CD4-positive, alpha-beta T cell treated with Interleukin-12 subunit alpha and Interleukin-12 subunit beta, for 1 hour (primary cell): Measurements from ENCODE around the gene TBC1D8.
A peak's percentile ranks its signal among the peaks of the same experiment; 100 is the strongest.
"Not testable (repeated sequence)": the region's sequence is repeated elsewhere in the genome, so short reads cannot be mapped to it uniquely, and the experiment has no call there.

ENCODE experiments used
- DNase-seq: peaks from one replicate; pipeline ENCODE4 v3.0.0-alpha.2; 2020

TBC1D8 gene

DNA sequence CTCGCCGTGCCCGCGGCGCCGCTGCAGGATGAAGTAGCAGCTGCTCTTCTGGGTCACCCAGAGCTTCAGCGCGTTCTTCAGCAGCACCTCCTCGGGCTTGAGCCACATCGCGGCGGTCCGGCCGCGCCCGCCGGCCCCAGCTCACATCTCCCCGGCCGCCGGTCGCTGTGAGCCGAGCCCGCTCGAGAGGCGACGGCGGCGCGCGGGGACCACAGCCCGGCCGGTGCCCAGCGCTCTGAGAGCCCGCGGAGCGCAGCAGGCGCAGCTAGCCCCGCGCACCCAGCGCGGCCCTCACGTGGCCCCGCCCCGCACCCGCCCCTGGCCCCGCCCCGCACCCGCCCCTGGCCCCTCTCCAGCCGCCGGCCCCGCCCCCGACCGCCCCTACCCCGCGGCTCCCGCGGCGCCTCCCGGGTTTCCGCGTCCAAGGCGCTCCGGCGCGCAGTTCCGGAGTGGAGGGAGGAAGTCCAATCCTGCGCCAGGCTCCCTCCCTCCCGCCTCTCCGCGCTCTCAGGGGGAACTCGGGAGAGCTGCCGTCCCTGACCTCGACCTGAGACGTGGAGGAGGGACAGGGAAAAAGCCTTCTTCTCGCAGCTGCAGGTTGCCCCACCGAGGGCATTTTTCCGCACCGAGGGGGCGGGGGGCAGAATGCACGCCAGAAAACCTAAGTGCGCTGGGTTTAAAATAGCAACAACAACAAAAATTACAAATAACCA, at the start of gene TBC1D8:
Gene TBC1D8 (minus strand): TSS at position 237 of the 713 bp plus-strand sequence. CDS start 129 bp downstream, at position 108.
- DNase-seq, result peak; percentile 70

DNA sequence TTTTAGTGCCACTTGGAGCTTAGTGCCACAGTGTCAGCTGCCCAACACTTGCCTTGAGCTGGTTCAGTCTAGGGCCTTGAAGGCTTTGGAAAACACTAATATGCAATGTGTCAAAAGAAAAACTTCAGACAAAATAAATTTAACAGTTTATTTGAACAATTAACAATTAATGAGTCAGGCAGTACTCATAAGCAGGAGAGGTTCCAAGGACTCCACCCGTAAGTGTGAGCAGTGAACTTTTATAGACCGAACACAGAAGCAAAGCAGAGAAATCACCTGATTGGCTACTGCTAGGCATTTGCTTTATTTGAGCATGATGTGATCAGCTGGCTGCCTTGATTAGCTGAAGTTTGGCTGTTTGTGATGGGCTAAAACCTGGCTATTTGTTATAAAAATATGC, 49.5 kb upstream of the TBC1D8 start:
- DNase-seq, result no peak

DNA sequence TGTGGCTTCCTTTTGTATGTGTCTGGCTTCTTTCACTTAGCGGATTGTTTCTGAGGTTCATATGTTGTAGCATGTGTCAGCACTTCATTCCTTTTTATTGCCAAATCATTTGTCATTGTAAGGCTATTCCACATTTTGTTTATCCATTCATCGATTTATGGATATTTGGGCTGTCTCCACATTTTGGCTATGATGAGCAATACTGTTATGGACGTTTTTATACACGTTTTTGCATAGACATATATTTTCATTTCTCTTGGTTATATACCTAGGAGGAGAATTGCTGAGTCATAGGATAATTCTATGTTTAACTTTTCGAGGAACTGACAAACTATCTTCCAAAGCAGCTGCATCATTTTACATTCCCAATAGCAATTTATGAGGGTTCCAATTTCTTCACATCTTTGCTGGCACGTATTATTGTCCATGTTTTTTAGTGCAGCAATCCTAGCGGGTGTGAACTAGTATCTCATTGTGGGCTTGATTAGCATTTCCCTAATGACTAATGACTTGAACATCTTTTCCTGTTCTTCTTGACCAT, 48.1 kb upstream of the TBC1D8 start:
- DNase-seq, result no peak

DNA sequence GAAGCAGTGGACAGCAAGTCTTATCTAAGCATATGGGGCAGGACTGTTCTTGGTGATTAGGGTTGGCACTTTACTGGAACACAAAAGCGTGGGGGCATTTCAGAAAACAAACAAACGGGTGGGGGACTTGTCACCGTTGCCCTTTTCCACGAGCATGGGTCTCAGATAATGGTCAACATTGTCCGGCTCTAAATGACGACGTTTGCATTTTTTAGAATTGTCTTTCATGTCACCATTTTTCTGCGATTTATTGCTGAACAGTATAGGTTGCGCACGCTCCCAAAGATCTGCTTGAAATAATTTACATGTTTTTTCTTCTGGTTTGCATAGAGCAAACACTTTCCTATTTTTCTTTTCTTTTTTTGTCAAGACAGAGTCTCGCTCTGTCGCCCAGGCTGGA, 46.6 kb upstream of the TBC1D8 start:
- DNase-seq, result no peak

DNA sequence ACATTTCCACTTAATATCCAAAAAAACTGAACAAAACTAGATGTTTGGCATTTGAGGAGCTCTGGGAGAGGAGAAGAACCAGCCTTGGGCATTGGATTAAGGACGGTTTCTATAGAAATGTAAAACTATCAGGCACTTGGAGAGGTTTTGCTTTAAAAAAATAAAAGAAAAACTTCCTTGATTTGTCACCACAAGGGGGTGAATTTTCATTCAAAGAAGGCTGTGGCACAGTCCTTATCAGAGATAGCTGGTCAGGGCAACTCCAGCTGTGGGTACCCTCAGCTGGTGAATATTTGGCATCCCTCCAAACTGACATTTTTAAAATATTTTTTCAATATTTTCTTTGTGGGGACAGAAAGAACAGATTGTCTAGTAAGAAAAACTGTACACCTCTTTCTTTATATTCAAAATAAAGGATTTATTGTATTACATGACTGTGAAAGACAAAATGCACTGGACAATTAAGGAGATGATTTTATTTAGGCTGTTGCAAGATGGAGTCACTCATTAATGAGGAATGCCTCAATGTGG, 46.1 kb upstream of the TBC1D8 start:
- DNase-seq, result peak; percentile 12

DNA sequence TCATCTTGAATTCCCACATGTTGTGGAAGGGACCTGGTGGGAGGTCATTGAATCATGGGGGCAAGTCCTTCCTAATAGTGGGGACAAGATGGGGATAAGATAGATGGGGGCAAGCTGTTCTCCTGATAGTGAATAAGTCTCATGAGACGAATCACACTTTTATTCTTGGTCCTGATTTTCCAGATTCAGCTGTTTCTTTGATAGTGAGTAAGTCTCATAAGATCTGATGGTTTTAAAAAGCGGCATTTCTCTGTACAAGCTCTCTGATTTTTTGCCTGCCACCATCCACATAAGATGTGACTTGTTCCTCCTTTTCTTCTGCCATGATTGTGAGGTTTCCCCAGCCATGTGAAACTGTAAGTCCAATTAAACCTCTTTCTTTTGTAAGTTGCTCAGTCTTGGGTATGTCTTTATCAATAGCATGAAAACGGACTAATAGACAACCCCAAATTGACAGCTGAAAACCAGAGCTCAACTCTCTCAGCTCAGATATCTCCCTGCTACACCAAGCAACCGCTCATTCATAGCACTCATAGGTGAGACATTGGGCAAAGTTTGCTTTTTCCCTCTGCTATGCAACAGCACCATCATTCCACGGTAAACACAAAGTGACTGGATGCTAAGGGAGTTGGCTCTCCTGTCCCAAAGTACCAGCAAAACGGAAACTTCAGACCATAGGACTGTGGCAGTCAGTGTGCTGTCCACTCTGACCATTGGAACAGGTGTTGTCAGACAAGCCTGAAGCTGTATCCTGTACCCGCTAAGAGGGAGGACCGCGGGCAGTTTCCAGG, 44.9 kb upstream of the TBC1D8 start:
- DNase-seq, result no peak

DNA sequence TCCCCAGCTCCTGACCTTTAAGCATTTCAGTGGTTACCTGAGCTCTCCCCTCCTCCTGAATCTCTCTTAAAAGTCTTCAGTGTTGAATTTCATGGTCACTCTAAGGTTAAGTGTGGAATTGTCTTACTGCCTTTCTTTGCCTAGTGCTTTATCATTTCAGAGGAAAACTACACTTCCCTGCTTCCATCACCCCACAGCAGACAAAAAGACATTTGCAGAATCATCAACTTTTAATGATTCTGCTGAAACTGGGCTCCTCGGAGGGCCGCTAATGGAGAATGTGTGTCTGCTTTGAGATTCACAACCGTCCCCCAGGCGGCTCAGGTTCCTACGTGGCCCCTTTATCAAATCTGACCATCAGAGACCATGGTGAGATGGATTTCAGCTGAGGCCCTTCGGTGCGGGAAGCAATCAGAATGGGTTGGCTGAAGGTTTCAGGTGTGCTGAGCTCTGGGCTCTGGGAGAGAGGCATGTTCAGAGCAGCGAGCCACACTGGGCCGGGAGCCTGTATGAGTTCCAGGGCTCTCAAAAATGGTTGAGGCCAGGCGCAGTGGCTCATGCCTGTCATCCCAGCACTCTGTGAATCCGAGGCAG, 41.9 kb upstream of the TBC1D8 start:
- no peak for DNase-seq

DNA sequence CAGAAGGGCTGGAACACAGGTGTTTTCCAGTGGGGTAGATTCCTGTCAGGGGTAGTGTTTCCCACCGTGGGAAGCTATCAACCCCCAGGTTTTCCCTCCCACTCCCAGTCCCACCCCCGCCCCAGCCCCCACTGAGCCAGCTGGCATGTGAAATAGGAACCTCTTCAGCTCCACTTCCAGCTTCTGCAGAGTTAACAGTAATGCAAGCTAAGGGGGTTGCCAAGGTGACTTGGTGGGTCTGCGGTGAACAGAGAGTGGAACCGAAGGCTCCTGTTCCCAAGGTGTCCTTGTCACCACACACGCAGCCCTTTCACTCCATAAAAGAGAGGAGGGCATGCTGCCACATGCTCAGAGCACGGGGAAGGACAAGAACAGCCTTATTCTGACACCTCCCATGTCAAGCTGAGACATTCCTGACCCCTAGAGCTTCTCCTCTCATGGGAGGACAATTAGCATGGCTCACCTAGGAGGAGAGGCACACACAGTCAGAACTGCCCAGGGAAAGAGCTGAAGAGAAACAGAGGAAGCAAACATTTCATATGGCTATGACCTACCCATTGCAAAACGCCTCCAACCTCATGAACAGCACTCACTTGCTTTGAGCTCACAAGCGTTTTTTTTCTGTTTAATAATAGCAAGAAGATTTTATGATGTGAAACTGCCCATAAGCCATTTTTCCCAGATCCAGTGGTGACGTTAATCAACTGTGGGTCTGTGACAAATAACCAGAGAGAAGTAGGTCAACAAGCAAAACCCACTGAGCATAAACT, 39.8 kb upstream of the TBC1D8 start:
- DNase-seq, result peak; percentile 3

DNA sequence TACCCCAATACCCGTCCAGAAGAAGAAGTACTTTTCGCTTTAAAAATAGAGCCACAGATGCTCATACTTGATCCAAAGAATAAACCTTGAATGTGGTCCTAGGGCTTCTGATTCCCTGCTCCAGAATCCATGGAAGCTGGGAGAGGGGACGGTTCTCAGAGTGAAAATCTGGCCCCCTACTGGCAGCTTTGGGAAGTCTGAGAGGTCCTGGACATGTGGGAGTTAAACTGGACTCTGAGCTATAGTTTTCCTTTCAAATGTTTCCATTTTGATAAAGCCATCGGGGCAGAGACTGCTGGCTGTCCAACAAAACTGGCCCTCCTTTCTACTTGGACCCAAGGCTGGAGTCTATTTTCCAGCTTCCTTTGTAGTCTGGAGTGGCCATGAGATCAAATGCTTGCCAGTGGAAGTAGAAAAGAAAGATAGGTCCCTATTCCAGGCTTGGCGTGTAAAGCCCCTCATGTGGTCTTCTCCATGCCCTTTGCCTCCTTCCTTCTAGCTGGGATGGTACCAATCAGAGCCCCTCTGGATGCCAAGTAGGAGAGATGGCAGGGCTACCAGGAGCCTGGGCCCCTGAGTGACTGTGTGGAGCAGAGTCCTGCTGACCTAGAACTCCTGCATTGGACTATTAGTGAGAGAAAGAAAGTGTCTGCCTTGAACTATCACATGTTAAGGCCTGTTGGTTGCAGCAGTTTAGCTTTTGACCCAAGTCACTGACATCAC, 37.7 kb upstream of the TBC1D8 start:
- no peak for DNase-seq

DNA sequence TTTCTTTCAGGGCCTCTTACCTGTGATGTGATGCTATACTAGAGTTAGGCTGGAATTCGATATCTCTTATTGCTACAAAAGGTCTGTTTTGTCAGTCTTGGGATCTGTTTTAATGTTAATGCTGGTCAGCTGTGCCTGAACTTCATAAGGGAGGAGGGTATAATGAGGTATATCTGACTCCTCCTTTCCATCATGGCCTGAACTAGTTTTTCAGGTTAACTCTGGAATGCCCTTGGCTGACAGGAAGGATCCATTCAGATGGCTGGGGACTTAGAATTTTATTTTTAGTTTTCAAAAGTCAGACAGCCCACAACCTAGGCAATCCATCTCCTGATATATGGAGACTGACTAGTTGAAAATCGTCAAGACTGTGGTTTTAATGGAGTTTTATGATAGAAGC, 35.9 kb upstream of the TBC1D8 start:
- no peak for DNase-seq

DNA sequence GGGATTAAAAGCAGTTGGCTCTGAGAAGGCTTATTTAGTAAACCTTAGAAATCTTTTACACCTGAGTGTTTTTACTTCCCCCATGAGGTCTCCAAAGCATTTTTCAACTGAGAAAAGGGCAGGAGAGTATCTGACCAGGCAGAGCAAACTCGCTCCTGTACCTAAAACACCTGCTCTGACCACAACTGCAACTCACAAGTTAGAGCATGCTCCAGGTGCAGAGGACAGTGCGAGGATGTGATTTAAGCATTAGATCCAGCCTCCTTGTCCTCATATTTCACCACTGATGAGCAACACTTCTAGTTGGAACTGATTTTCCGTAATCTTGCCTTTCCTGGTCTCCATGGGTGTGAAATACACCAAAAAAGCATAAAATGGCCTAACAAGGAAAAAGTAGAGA, 34.5 kb upstream of the TBC1D8 start:
- no peak for DNase-seq

DNA sequence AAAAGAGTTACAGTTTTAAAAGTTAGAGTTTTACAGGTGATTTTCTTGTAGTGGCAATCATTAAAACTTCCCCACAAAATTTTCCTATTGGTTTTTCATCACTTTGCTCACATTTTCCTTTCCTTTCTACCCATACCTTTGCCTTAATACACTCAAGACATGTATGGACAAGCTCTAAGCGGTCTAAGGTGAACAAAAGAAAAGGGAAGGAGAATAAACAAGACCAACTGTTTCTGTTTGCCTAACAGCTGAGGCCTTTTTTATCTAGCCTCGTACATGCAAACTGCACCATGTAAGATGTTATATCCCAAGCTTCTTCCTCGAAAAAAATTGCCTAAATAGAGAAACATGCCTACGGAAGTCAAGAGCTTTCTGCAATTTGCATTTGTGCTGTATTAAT, 33.9 kb upstream of the TBC1D8 start:
- DNase-seq, result no peak

DNA sequence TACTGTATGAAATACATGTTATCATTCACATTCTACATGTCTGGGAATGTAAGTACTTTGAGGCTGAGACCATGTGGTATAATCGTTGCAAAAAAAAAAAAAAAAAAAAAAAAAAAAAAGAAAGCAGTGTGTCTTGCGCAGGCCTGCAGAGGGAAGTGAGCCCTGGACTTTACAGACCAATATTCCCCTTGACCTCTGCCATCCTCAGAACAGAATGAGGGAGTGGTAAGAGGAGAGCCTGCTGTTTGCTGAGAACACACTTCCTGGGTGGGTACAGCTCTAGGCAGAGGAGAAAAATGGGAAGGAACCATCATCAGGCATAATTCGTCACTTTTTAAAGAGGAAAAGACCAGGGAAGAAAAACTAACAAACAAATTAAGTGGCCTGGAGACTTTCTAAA, 28.8 kb upstream of the TBC1D8 start:
- peak; percentile 5 for DNase-seq

DNA sequence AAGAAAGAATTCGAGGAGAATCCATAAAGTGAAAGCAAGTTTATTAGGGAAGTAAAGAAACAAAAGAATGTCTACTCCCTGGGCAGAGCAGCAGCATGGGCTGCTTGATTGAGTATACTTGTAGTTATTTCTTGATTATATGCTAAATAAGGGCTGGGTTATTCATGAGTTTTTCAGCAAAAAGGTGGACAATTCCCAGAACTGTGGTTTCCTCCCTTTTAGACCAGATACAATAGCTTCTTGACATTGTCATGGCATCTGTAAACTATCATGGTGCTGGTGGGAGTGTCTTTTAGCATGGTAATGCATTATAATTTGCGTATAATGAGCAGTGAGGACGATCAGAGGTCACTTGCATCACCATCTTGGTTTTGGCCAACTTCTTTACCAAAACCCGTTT, 25.6 kb upstream of the TBC1D8 start:
- DNase-seq, result no peak

DNA sequence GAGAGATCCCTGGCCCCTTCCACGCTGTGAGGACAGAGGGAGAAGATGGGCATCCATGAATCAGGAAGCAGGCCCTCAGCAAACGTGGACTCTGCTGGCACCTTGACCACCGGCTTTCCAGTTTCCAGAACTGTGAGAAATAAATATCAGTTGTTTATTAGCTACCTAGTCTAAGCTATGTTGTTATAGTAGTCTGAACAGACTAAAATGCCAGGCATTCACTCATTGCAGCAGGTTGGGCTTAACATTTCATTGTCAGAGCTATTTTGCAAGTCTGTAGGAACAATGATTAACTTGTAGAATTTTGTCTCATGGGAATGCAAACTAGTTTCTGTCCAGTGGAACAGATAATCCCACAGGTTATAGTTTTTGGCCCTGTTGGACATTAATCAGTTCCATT, 24.8 kb upstream of the TBC1D8 start:
- no peak for DNase-seq

DNA sequence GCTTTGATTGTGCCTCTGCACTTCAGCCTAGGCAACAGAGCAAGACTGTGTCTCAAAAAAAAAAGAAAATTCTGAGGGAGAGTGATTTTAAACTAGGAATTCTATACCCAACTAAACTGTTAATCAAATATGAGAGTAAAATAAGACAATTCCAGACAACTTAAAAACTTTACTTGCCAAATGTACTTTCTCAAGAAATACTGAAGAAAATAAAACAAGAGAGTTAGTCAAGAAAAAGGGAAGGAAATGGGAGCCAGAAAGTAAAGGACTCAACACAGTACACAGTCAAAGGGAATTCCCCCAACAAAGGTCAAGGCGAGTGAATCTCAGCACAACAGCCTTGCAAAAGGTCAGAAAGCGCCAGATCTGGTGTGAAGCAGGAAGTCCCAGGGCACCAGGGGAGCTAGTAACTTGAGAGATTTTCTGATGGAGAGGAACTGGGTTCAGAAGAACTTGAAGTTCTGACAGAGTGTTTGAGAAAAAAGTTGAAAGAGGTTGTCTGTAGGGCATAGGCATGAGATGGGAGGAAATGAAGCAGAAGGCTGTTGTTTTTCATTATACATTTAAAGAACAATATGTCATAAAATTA, 22.6 kb upstream of the TBC1D8 start:
- no peak for DNase-seq

DNA sequence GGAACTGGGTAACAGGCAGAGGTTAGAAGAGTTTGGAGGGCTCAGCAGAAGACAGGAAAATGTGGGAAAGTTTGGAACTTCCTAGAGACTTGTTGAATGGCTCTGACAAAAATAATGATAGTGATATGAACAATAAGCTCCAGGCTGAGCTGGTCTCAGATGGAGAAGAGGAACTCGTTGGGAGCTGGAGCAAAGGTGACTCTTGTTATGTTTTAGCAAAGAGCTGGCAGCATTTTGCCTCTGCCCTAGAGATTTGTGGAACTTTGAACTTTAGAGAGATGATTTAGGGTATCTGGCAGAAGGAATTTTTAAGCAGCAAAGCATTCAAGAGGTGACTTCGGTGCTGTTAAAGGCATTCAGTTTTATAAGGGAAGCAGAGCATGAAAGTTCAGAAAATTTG, 18.6 kb upstream of the TBC1D8 start:
- DNase-seq, result not testable (repeated sequence)

DNA sequence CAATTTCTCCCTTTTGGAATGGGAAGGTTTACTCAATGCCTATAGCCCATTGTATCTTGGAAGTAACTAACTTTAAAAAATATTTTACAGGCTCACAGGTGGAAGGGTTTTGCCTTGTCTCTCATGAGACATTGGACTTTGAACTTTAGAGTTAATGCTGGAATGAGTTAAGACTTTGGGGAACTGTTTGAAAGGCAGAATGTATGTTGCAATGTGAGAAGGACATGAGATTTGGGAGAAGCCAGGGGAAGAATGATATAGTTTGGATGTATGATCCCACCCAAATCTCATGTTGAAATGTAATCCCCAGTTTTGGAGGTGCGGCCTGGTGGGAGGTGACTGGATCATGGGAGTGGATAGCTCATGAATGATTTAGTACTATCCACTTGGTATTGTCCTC, 17.5 kb upstream of the TBC1D8 start:
- no peak for DNase-seq

DNA sequence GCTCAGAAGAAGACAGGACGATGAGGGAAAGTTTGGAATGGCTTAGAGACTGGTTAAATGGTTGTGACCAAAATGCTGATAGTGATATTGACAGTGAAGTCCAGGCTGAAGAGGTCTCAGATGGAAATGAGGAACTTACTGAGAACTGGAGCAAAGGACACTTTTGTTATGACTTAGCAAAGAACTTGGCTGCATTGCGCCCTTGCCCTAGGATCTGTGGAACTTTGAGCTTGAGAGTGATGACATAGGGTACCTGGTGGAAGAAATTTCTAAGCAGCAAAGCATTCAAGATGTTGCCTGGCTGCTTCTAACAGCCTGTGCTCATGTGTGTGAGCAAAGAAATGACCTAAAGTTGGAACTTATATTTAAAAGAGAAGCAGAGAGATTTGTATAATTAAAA, 16.4 kb upstream of the TBC1D8 start:
- DNase-seq, result not testable (repeated sequence)

DNA sequence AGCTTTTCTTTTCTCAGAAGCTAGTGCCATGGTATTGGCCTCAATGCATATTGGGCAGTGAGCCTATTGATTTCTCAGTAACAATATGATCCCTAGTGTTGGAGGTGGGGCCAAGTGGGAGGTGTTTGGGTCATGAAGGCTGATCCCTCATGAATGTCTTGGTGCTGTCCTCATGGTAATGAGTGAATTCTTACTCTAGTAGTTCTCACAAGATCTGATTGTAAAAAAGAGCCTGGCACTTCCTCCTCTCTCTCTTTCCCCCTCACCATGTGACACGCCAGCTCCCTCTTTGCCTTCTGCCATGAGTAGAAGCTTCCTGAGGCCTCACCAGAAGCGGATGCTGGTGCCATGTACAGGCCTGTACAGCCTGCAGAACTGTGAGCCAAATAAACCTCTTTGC, 12.8 kb upstream of the TBC1D8 start:
- no peak for DNase-seq

DNA sequence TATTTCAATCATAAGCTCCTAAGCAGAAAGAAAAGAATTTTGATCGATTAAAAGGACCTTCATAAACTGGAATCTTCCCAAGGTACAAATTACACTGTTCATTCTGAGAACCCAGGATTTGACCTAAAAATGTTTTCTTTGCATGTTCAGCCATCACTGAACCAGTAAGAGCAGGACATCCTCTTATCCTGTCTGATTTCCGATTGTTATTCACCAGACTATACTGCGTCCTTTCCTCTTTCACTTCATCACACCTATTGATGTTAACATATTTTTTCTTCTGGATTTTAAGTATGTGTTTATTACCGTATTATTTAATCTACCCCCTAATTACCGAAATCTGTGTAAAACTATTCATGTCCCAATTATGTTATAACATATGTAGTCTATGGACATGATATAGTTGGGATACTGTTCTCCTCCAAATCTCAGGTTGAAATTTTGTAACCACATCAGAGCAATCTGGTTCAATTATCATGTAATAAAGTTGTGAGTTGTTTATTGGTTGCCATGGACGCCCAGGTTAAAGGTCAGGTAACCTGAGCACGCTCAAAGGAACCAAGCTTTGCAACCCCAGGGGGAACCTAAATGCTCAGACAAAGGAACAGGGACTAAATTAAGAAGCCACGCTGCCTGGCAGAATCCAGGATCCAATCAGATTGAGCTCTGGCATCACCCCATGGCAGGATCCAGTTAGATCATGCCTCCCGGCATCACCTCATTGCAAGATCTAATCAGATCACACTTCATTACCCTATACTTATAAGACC, 11.6 kb upstream of the TBC1D8 start:
- no peak for DNase-seq
